Measurements from ENCODE around the gene DYNC2LI1. TPM values are rescaled to one million over a fixed set of nuclear protein-coding genes. Genes with fewer than 3 reads are reported as not detected.

DYNC2LI1 gene
- total and polyA plus RNA-seq, 2 donors (not counting 1 experiment from before 2014, with no cell fraction given): 23.6 to 24.4 TPM

- H3K9ac ChIP-seq (ENCODE audit: insufficient read depth, low read length): no peak overlapping the region
- TF ChIP-seq EZH2 (IDR thresholded peaks at IDR 0.05; ENCODE audit: low read length, missing control alignments) (no peak), CTCF (conservative IDR thresholded peaks at IDR 0.05 in 1 of 2, IDR thresholded peaks at IDR 0.05 in 1 of 2; ENCODE audit: low read depth in 1 of 2, low read length in 2 of 2) (no peak)
- no peaks in the 10 kb centered on the region for H3K79me2 ChIP-seq (ENCODE audit: control insufficient read depth, insufficient read depth, low read length)
- no peak overlapping the region for H3K4me2 ChIP-seq (ENCODE audit: extremely low read depth, insufficient read depth, low read length)
- H3K4me3 ChIP-seq (replicated peaks in 1 of 4; ENCODE audit: control extremely low read depth in 1 of 4, insufficient read depth in 1 of 4, low read depth in 3 of 4, low read length in 4 of 4): no peak overlapping the region
- H3K36me3 ChIP-seq (ENCODE audit: control insufficient read depth, insufficient read depth, low read length): no peaks in the 10 kb centered on the region
- no peak overlapping the region for H3K27ac ChIP-seq (ENCODE audit: insufficient read depth, low read length)
- H4K20me1 ChIP-seq (ENCODE audit: control insufficient read depth, extremely low read depth, insufficient read depth, low read length): no peaks in the 10 kb centered on the region
- H2AFZ ChIP-seq (ENCODE audit: low read length): no peak overlapping the region
- H3K9me3 ChIP-seq (ENCODE audit: control insufficient read depth, insufficient read depth, low read depth, low read length): no peaks in the 10 kb centered on the region
- peaks cover 14% of the 10 kb centered on the region for H3K27me3 ChIP-seq (ENCODE audit: control insufficient read depth, insufficient read depth, low read length)
- H3K4me1 ChIP-seq (ENCODE audit: control insufficient read depth, extremely low read depth, insufficient read depth, low read length): no peaks in the 10 kb centered on the region
- no peak for DNase-seq (ENCODE audit: low read depth in 2 of 2)
These were observed 50.7 kb downstream of the DYNC2LI1 start for GRCh38 chr2:43824512-43824911.

- Histone ChIP-seq H3K4me2 (ENCODE audit: extremely low read depth, insufficient read depth, low read length) (no peak overlapping the region), H3K27me3 (ENCODE audit: control insufficient read depth, insufficient read depth, low read length) (peaks cover 14% of the 10 kb centered on the region), H3K4me1 (ENCODE audit: control insufficient read depth, extremely low read depth, insufficient read depth, low read length) (no peaks in the 10 kb centered on the region), H2AFZ (ENCODE audit: low read length) (no peak overlapping the region), H3K9me3 (ENCODE audit: control insufficient read depth, insufficient read depth, low read depth, low read length) (no peaks in the 10 kb centered on the region), H3K9ac (ENCODE audit: insufficient read depth, low read length) (no peak overlapping the region), H3K4me3 (replicated peaks in 1 of 4; ENCODE audit: control extremely low read depth in 1 of 4, insufficient read depth in 1 of 4, low read depth in 3 of 4, low read length in 4 of 4) (no peak overlapping the region), H3K79me2 (ENCODE audit: control insufficient read depth, insufficient read depth, low read length) (no peaks in the 10 kb centered on the region), H3K27ac (ENCODE audit: insufficient read depth, low read length) (no peak overlapping the region), H4K20me1 (ENCODE audit: control insufficient read depth, extremely low read depth, insufficient read depth, low read length) (no peaks in the 10 kb centered on the region), H3K36me3 (ENCODE audit: control insufficient read depth, insufficient read depth, low read length) (no peaks in the 10 kb centered on the region)
- no peak for DNase-seq (ENCODE audit: low read depth in 2 of 2)
- no peak for TF ChIP-seq EZH2 (IDR thresholded peaks at IDR 0.05; ENCODE audit: low read length, missing control alignments)
- no peak for TF ChIP-seq CTCF (conservative IDR thresholded peaks at IDR 0.05 in 1 of 2, IDR thresholded peaks at IDR 0.05 in 1 of 2; ENCODE audit: low read depth in 1 of 2, low read length in 2 of 2)
These were observed 51.2 kb downstream of the DYNC2LI1 start for GRCh38 chr2:43824951-43825493.

GRCh38 chr2:43825841-43826240 is 52.0 kb downstream of the DYNC2LI1 start:
- DNase-seq (ENCODE audit: low read depth in 2 of 2): no peak
- H4K20me1 ChIP-seq (ENCODE audit: control insufficient read depth, extremely low read depth, insufficient read depth, low read length): no peaks in the 10 kb centered on the region
- no peak overlapping the region for H2AFZ ChIP-seq (ENCODE audit: low read length)
- no peak overlapping the region for H3K9ac ChIP-seq (ENCODE audit: insufficient read depth, low read length)
- H3K4me2 ChIP-seq (ENCODE audit: extremely low read depth, insufficient read depth, low read length): no peak overlapping the region
- peaks cover 19% of the 10 kb centered on the region for H3K27me3 ChIP-seq (ENCODE audit: control insufficient read depth, insufficient read depth, low read length)
- no peak for TF ChIP-seq EZH2 (IDR thresholded peaks at IDR 0.05; ENCODE audit: low read length, missing control alignments)
- H3K27ac ChIP-seq (ENCODE audit: insufficient read depth, low read length): no peak overlapping the region
- H3K79me2 ChIP-seq (ENCODE audit: control insufficient read depth, insufficient read depth, low read length): no peaks in the 10 kb centered on the region
- H3K9me3 ChIP-seq (ENCODE audit: control insufficient read depth, insufficient read depth, low read depth, low read length): no peaks in the 10 kb centered on the region
- H3K36me3 ChIP-seq (ENCODE audit: control insufficient read depth, insufficient read depth, low read length): no peaks in the 10 kb centered on the region
- H3K4me3 ChIP-seq (replicated peaks in 1 of 4; ENCODE audit: control extremely low read depth in 1 of 4, insufficient read depth in 1 of 4, low read depth in 3 of 4, low read length in 4 of 4): no peak overlapping the region
- H3K4me1 ChIP-seq (ENCODE audit: control insufficient read depth, extremely low read depth, insufficient read depth, low read length): no peaks in the 10 kb centered on the region
